GM19468 (cell line): ENCODE measurements around the gene MGA.

Source experiments
- ATAC-seq: cut with Tn5 transposase; IDR thresholded peaks from one replicate; pipeline ENCODE4 v1.9.1; 2021; ENCODE audit warnings: mild to moderate bottlenecking, moderate library complexity, moderate number of reproducible peaks; ENCODE audit not compliant: unreplicated experiment; ENCODE audit errors: extremely low read depth

MGA gene

GRCh38 chr15:41656188-41656587 is 4.0 kb upstream of the MGA start:
- ATAC-seq = no peak

GRCh38 chr15:41658689-41659088 is 1.5 kb upstream of the MGA start:
- ATAC-seq = no peak

- ATAC-seq = no peak
Measured at GRCh38 chr15:41659190-41659589, 1.0 kb upstream of the MGA start.

- no peak for ATAC-seq
Measured at GRCh38 chr15:41659855-41660234, 360 bp upstream of the MGA start.

- no peak for ATAC-seq
Measured at GRCh38 chr15:41661078-41661517, 893 bp downstream of the MGA start.

GRCh38 chr15:41661518-41662225 is 1.5 kb downstream of the MGA start:
- ATAC-seq = no peak

GRCh38 chr15:41666353-41666920 is 6.2 kb downstream of the MGA start:
- ATAC-seq = no peak

- no peak for ATAC-seq
Measured at GRCh38 chr15:41669701-41670100, 9.5 kb downstream of the MGA start.

- ATAC-seq = no peak
Measured at GRCh38 chr15:41671656-41672648, 11.7 kb downstream of the MGA start.

- no peak for ATAC-seq
Measured at GRCh38 chr15:41675337-41675736, 15.1 kb downstream of the MGA start.

GRCh38 chr15:41678742-41679141 is 18.5 kb downstream of the MGA start:
- ATAC-seq = no peak

GRCh38 chr15:41683955-41684354 is 23.8 kb downstream of the MGA start:
- ATAC-seq = no peak

GRCh38 chr15:41688671-41689070 is 28.5 kb downstream of the MGA start:
- no peak for ATAC-seq

GRCh38 chr15:41689083-41689482 is 28.9 kb downstream of the MGA start:
- no peak for ATAC-seq

GRCh38 chr15:41689834-41690233 is 29.6 kb downstream of the MGA start:
- ATAC-seq = no peak

GRCh38 chr15:41690636-41691035 is 30.4 kb downstream of the MGA start:
- ATAC-seq = no peak

- no peak for ATAC-seq
Measured at GRCh38 chr15:41691471-41691870, 31.3 kb downstream of the MGA start.

- no peak for ATAC-seq
Measured at GRCh38 chr15:41692049-41692448, 31.8 kb downstream of the MGA start.

GRCh38 chr15:41693757-41694156 is 33.6 kb downstream of the MGA start:
- no peak for ATAC-seq

- peak; percentile 67 for ATAC-seq
Measured at GRCh38 chr15:41695750-41696436, 35.7 kb downstream of the MGA start.
